ENCODE measurements around the gene ZCRB1.
A peak's percentile ranks its signal among the peaks of the same experiment; 100 is the strongest.
"Not testable (repeated sequence)": the region's sequence is repeated elsewhere in the genome, so short reads cannot be mapped to it uniquely, and the experiment has no call there.

Gene ZCRB1

GRCh38 chr12:42325653-42326474 lies at the start of gene ZCRB1, which contains the start of gene PPHLN1:
ZCRB1 (minus strand) TSS chr12:42326094; CDS start chr12:42324102, 1,992 bp downstream.
PPHLN1 (plus strand) TSS chr12:42326167; CDS start chr12:42335903, 9,736 bp downstream.
- peak; percentile 54 to 73 for DNase-seq (ENCODE audit: low read depth in 2 of 2)

GRCh38 chr12:42373669-42374068 lies 47.8 kb upstream of the ZCRB1 start:
- DNase-seq (ENCODE audit: low read depth in 2 of 2): no peak

GRCh38 chr12:42372154-42372791 lies 46.4 kb upstream of the ZCRB1 start:
- DNase-seq (ENCODE audit: low read depth in 2 of 2): peak in 1 of 2 donors; percentile 23

DNA sequence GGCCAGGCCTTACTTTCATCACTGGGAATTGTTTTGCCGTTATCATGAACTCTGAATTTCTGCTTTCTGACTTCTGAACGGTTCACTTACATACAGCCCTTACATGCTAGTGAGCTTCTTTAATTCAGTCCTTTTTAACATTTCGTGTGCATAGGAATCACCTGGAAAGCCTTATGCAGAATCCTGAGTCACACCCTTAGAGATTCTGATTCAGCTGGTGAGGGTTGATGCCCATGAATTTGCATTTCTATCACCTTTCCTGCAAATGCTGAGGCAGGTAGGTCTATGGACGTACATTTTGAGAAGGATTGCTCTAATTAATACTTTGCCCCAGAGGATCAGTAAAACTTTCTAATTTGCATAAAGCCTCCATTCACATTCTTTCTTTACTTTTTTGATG lies 44.1 kb upstream of the ZCRB1 start:
- DNase-seq (ENCODE audit: low read depth in 2 of 2): no peak

DNA sequence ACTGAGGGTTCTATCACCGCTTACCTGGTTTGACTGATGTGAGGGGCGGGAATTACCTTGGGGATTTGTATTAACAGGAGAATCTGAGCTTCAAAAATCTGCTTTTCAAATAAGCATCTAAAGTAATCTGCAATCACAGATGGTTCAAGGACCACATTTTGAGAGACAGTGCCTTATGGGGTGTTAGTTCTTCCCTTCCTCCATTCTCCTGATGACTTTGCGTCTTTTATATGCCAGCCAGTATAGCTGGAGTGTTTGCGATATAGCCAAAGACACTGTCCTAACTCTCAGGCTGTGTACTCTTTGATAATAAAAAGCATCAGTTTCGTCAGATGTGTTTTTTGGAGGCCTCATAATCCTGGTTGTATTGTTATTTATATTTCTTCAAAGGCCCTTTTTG lies 39.6 kb upstream of the ZCRB1 start:
- DNase-seq (ENCODE audit: low read depth in 2 of 2): no peak

- no peak for DNase-seq (ENCODE audit: low read depth in 2 of 2)
Measured at GRCh38 chr12:42364692-42365091, 38.8 kb upstream of the ZCRB1 start.

DNA sequence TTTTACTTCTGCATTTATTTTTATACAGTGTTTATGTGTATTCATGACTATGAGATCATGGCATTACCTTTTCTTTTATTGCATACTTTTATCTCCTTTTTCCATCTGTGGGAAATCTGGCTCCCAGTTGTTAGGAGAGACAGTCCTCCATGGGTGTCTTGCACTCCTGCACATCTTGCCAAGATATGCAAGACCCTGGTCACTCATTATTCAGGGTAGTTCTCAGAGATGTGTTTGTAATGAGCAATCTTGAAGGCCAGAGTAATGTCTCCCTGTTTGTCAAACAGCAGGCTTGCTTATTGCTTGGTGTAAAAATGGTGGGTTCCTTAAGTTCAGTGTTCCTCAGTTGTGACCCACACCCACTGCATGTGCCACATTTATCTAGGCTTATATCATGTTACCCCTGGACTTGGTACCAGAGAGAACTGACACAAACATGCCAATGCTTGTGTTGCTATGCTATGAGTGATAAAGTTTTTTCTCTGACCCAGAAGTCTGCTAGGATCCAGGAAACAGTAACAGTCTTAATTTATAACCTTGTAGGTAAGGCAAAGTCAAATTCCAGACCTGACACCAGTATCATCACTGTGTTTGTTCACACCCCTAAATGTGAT lies 36.9 kb upstream of the ZCRB1 start:
- no peak for DNase-seq (ENCODE audit: low read depth in 2 of 2)

- DNase-seq (ENCODE audit: low read depth in 2 of 2): no peak
Measured at GRCh38 chr12:42361909-42362646, 36.2 kb upstream of the ZCRB1 start.

- DNase-seq (ENCODE audit: low read depth in 2 of 2): no peak
Measured at GRCh38 chr12:42360747-42361403, 35.0 kb upstream of the ZCRB1 start.

DNA sequence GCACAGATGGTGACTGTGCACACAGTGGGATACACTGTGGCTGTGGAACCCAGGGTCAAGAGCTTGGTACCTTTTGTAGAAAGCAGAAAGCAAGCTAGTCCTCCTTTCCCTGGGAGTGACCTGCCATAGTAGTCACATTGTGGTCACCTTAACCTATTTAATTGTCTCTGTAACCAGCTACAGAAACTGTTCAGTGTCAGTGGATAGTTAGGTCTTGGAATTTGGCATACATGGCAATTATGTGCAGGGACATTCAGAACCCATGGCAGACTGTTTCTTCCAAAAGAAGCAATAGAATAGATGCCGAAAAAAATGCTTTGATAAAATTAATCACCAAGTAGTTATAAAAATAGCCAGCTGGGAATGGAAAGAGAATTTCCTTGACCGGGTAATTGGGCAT lies 30.4 kb upstream of the ZCRB1 start:
- no peak for DNase-seq (ENCODE audit: low read depth in 2 of 2)

DNA sequence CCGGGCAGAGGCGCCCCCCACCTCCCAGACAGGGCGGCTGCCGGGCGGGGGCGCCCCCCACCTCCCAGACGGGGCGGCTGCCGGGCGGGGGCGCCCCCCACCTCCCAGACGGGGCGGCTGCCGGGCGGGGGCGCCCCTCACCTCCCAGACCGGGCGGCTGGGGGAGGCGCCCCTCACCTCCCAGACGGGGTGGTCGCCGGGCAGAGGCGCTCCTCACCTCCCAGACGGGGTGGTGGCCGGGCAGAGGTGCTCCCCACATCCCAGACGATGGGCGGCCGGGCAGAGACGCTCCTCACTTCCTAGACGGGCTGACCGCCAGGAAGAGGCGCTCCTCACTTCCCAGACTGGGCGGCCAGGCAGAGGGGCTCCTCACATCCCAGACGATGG lies 24.1 kb upstream of the ZCRB1 start:
- DNase-seq (ENCODE audit: low read depth in 2 of 2): not testable (repeated sequence)

DNA sequence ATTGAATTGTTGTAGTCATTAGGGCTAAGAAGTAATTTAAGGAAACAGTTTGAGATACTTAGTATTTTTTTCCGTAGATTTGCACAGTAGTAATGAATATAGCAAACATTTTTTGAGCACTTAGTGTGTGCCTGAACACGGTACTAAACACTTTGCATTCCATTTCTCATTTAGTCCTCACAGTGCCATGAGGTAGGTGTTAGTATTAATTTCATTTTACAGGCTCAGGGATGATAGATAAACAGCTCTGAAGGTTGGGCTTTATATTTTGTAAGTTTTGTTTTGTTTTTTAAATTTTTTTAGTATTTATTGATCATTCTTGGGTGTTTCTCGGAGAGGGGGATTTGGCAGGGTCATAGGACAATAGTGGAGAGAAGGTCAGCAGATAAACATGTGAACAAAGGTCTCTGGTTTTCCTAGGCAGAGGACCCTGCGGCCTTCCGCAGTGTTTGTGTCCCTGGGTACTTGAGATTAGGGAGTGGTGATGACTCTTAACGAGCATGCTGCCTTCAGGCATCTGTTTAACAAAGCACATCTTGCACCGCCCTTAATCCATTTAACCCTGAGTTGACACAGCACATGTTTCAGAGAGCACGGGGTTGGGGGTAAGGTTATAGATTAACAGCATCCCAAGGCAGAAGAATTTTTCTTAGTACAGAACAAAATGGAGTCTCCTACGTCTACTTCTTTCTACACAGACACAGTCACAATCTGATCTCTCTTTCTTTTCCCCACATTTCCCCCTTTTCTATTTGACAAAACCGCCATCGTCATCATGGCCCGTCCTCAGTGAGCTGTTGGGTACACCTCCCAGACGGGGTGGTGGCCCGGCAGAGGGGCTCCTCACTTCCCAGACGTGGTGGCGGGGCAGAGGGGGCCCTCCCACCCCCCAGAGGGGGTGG lies 23.5 kb upstream of the ZCRB1 start:
- DNase-seq (ENCODE audit: low read depth in 2 of 2): not testable (repeated sequence)

DNA sequence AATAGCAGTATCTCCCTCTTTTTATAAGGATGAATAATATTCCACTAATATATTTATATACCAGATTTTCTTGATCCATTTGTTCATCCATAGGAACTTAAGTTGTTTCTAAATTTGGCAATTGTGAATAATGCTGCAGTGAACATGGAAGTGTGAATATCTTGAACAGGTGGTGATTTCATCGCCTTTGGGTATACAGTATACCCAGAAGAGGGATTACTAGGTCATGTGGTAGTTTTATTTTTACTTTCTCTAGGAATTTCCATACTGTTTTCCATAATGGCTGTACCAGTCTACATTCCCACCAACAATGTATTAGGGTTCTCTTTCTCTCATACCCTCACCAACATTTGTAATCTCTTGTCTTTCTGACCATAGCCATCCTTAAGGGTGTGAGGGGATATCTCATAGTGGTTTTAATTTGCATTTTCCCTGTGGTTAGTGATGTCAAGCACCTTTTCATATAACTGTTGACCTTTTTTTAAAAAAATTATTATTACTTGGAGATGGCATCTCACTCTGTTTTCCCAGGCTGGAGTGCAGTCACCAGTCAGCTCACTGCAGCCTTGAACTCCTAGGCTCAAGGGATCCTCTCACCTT lies 20.6 kb upstream of the ZCRB1 start:
- no peak for DNase-seq (ENCODE audit: low read depth in 2 of 2)

- no peak for DNase-seq (ENCODE audit: low read depth in 2 of 2)
Measured at GRCh38 chr12:42343721-42344120, 17.8 kb upstream of the ZCRB1 start.

DNA sequence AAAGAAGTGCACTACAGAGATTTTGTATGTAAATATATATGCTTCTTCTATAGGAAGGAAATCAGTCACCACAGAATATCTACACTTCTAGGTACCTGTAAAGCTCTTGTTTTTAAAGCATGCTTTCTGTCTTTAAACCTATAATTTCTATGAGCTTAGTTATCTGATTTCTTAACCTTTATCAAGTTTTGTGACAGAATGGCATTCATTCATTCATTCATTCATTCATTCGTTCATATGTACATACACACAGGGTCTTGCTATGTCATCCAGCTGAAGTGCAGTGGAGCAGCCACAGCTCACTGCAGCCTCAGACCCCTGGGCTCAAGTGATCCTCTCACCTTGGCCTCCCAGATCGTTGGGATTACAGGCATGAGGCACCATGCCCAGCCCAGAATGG lies 16.1 kb upstream of the ZCRB1 start:
- no peak for DNase-seq (ENCODE audit: low read depth in 2 of 2)

GRCh38 chr12:42338280-42338679 lies 12.4 kb upstream of the ZCRB1 start:
- DNase-seq (ENCODE audit: low read depth in 2 of 2): no peak

DNA sequence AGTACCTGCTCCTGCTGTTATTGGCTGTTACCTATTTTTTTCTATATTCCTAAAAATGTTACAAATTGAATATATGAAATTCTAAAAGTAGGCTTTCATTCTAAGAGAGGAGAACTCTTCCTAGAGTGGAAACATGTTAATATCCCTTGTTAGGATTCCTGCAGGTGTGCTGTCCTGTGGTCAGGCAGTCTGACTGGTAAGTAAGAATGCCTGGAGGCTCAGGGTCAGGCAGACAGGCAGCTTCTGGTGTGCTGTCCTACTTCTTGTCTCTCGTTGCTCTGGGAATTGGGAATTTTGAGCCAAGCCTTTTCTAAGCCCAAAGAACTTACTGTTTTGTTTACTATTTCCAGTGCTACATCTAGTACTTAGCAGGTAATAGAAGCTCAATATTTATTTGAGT lies 10.4 kb upstream of the ZCRB1 start:
- DNase-seq (ENCODE audit: low read depth in 2 of 2): no peak

DNA sequence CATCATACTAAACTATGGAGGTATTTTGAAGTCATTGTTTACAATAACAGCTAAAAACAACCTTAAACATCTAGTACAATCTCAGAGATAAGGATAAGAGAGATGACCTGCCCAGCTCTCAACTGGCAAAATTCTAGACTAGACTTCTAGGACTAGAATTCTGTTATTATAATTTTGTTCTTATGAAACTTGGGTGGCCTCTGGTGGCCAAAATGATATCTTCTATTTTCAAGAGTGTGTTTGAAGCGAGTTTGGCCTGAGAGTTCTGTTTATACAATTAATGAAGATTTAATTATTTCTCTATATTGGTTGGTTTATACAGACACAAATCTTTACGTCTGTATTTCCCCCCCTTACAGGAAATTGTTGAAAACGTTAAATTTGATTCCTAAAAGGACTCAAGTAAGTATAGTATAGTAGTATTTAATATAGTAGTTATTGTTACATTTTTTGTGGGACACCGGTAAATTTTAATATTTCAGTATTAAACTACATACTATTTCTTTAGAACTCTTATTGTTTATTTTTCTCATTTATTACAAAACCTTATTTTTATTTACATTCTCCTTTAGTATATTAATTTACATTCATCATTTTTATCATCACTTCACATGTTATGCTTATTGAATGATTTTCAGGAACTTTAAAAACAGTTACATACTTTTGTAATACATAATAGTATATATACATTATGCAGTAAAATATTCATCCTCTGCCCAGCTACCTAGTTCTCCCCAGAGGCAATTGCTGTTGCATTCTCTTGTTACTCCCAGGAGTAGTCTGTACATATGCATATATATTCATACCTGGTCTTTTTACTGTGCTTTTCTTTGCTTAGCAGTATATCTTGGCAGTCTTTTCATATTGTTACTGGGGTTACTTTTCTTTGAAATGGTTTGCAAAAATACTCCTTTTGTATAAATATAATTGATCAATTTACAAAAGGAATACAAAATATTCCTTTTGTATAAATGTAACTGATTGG lies 6.7 kb upstream of the ZCRB1 start:
- peak in 1 of 2 donors; percentile 21 for DNase-seq (ENCODE audit: low read depth in 2 of 2)

DNA sequence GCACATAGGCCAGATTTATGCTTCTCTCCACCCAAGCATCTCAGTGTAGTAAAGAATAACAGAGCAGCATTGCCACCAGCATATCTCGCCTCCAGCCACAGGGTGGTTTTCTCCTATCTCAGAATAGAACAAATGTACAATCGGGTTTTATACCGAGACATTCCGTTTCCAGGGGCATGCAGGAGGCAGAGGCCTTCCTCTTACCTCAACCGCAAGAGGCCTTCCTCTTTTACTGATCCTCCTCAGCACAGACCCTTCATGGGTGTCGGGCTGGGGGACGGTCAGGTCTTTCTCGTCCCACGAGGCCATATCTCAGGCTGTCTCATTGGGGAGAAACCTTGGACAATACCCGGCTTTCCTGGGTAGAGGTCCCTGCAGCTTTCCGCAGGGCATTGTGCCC lies 4.2 kb upstream of the ZCRB1 start:
- not testable (repeated sequence) for DNase-seq (ENCODE audit: low read depth in 2 of 2)
